SKM-1 (cell line): Measurements from ENCODE around the gene SLC35D2.
"Not testable (repeated sequence)": the region's sequence is repeated elsewhere in the genome, so short reads cannot be mapped to it uniquely, and the experiment has no call there.

Experiments used
- DNase-seq: peaks from one replicate; lab custom pipeline; 2025; ENCODE audit not compliant: unreplicated experiment; lab: John Stamatoyannopoulos, UW

Gene SLC35D2

GRCh38 chr9:96317335-96317980, 66.1 kb downstream of the SLC35D2 start:
- DNase-seq = no peak

DNA sequence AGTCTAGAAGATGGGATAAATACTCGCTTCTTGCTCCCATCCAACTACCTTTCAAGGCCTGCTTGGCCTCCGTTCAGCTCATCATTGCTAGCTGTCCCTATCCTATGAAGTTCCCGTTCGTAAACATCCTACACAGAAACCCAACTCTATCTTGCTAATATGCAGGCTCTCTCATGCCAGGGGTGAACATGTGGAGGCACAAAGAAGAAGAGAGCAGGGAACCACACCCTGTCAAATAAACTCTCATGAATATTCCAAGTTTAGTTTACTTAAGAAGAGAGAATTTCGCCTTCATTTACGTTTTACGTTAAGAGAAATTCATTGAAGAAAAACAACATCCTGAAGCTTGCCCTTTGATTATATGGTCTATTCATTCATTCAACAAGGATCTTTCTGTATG, 73.7 kb downstream of the SLC35D2 start:
- DNase-seq = no peak

DNA sequence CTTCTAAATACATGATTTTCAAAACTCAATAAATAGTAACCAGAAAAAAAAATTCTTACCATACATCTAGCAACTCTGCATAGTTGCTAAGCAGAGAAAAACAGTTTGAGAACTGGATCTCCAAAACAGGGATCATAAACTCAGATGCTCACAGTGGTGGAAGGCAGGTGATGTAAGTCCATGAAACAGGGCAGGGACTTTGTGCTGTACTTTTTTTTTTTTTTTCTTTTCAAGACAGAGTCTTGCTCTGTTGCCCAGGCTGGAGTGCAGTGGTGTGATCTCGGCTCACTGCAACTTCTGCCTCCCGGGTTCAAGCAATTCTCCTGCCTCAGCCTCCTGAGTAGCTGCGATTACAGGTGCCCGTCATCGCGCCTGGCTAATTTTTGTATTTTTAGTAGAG, 76.6 kb downstream of the SLC35D2 start:
- not testable (repeated sequence) for DNase-seq

DNA sequence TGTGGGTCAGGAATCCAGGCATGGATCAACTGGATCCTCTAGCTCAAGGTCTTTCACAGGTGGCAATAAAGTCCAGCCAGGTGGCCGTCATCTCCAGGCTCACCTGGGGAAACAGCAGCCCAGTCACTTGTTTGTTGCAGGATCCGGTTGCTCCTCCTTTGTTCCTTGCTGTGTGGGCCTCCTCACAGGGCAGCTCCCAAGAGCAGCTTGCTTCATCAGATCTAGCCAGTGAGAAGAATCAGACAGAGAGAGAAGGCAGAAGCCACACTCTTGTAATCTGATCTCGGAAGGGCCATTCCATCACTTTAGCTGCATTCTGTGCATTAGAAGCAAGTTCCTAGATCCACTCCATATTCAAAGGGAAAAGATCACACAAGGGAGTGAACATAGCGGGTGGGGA, 78.3 kb downstream of the SLC35D2 start:
- no peak for DNase-seq

DNA sequence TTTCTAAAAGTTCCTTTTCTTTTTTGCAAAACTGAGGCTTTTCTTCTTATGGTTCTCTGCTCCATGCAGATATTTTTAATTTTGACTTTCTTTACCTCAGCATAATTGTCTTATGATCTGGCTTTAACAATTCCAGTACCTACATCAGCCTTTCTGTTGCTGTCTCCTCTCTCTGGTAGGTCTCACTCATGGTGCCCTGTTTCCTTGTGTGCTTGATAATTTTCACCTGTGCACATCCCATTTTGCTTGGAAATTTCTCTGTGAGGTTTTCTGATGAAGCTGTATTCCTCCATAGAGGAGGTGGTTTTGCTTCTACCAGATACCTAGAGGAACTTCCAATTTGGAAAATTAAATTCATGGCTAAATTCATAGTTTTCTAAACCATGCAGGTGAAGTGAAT, 79.3 kb downstream of the SLC35D2 start:
- DNase-seq = no peak

GRCh38 chr9:96302021-96302420, 81.5 kb downstream of the SLC35D2 start, which contains the start of gene HSD17B3:
Gene HSD17B3, minus strand, starts transcription at chr9:96302176. Its CDS starts 72 bp downstream, at chr9:96302104.
- DNase-seq = no peak

DNA sequence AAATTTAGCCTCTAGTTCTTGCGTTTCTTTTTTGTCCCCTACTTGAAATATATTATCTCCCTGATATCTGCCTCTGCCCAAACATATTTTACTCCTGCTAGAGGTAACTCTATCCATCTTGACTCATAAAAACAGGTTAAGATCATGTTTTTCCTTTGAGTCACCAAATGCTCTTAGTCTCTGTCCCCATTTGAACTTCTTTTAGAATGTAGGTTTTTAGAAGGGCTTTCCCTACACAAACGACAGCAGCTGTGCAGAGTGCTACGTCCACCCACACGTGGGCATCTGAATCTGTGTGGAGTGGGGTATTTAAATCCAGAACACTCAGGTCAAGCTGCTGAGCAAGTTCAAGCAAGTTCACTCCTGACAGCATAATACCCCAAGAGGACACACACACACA, 83.7 kb downstream of the SLC35D2 start:
- no peak for DNase-seq

DNA sequence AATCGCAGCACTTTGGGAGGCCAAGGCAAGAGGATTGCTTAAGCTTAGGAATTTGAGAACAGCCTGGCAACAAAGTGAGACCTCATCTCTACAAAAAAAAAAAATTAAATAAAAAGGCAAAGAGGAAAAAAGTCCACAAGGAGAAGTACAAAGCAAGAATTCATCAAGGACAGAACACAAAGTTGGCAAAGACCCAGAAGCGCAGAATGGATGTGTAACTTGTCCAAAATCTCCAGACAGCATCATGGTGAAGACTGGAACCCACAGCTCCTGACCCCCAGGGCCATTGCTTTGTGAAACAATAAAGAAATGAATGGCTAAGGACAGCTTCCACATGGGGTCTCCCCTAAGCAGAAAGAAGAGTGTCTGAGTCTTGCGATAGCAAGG, 89.4 kb downstream of the SLC35D2 start:
- DNase-seq = no peak

- DNase-seq = no peak
Observed at GRCh38 chr9:96293498-96294158, 89.9 kb downstream of the SLC35D2 start.

- DNase-seq = no peak
Observed at GRCh38 chr9:96289392-96289791, 94.1 kb downstream of the SLC35D2 start.

- no peak for DNase-seq
Observed at GRCh38 chr9:96281641-96282040, 101.9 kb downstream of the SLC35D2 start.

- no peak for DNase-seq
Observed at GRCh38 chr9:96279932-96280331, 103.6 kb downstream of the SLC35D2 start.

- DNase-seq = no peak
Observed at GRCh38 chr9:96274939-96275338, 108.6 kb downstream of the SLC35D2 start.
